Ovary (tissue), 3 donors: ENCODE measurements around the gene ZNF782.

ENCODE experiments used
- EP300 ChIP-seq: sonication (generic); formaldehyde crosslinking; IDR thresholded peaks from one replicate; pipeline ENCODE4 v1.6.1; 2017; ENCODE audit warnings: antibody characterized with exemption
- POLR2A ChIP-seq: fragments of 450-650 bp; IDR thresholded peaks from one replicate; pipeline ENCODE4 v1.6.1; 2017; ENCODE audit warnings: antibody characterized with exemption, mild to moderate bottlenecking, moderate library complexity
- TF ChIP-seq, protein P1 (sequence below), 3 donors: fragments of 450-650 bp in 2 of 3; fragments of 200-600 bp in 1 of 3; IDR thresholded peaks; one replicate each; pipeline versions ENCODE4 v1.5.1 to v1.8.0; 2016 to 2022; ENCODE audit warnings: antibody characterized with exemption in 3 of 3, mild to moderate bottlenecking in 1 of 3
- donor health status: DM: no; HTN: no; CAD: no.

DNA sequence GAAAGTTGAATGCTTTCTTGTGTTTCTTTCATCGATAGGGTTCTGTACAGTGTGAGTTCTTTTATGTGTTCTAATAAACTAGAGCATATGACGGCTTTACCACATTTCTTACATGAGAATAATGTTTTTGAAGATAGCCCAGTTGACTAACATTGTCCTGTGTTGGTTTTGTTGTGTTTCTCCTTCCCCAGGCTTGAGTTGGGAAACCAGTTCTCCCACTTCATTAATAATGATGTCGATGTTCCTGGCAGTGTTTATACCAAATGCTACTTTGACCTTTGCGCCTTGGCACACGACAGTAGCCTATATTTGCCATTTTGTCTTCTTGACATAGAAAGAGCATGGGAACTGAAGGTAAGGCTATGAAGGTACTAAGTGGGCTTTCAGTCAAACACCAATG is 14.4 kb upstream of the ZNF782 start:
- TF ChIP-seq, protein P1, sequence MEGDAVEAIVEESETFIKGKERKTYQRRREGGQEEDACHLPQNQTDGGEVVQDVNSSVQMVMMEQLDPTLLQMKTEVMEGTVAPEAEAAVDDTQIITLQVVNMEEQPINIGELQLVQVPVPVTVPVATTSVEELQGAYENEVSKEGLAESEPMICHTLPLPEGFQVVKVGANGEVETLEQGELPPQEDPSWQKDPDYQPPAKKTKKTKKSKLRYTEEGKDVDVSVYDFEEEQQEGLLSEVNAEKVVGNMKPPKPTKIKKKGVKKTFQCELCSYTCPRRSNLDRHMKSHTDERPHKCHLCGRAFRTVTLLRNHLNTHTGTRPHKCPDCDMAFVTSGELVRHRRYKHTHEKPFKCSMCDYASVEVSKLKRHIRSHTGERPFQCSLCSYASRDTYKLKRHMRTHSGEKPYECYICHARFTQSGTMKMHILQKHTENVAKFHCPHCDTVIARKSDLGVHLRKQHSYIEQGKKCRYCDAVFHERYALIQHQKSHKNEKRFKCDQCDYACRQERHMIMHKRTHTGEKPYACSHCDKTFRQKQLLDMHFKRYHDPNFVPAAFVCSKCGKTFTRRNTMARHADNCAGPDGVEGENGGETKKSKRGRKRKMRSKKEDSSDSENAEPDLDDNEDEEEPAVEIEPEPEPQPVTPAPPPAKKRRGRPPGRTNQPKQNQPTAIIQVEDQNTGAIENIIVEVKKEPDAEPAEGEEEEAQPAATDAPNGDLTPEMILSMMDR (IDR thresholded peaks at IDR 0.05), result no peak
- no peak for TF ChIP-seq POLR2A
- TF ChIP-seq EP300, result no peak
